KMS-11 (cell line): Measurements from ENCODE around the gene CRYL1.

Experiments used
- H2AFZ ChIP-seq: fragments of 200-600 bp; sonication (generic); 2 replicates; pipeline ENCODE4 v1.6.1; 2016; ENCODE audit warnings: antibody characterized with exemption, mixed run types, low read depth
- H3K27ac ChIP-seq: fragments of 200-600 bp; sonication (generic); 2 replicates; pipeline ENCODE4 v1.6.1; 2016; ENCODE audit warnings: mild to moderate bottlenecking, mixed run types
- H3K27me3 ChIP-seq: fragments of 200-600 bp; sonication (generic); 2 replicates; pipeline ENCODE4 v1.6.1; 2017; ENCODE audit warnings: mild to moderate bottlenecking, low read depth, mixed run types, moderate library complexity; ENCODE audit not compliant: insufficient read depth
- H3K36me3 ChIP-seq: fragments of 200-600 bp; sonication (generic); 2 replicates; pipeline ENCODE4 v1.6.1; 2017; ENCODE audit warnings: mild to moderate bottlenecking, mixed run types; ENCODE audit not compliant: insufficient read depth
- H3K4me1 ChIP-seq: fragments of 200-600 bp; sonication (generic); 2 replicates; pipeline ENCODE4 v1.6.1; 2016; ENCODE audit warnings: mild to moderate bottlenecking, low read depth, mixed run types; ENCODE audit not compliant: poor library complexity, severe bottlenecking
- H3K4me2 ChIP-seq: fragments of 200-600 bp; sonication (generic); 2 replicates; pipeline ENCODE4 v1.7.0; 2016; ENCODE audit warnings: mild to moderate bottlenecking, mixed run types
- H3K4me3 ChIP-seq: fragments of 200-600 bp; sonication (generic); IDR thresholded peaks from 2 replicates; pipeline ENCODE4 v1.6.1; 2017; ENCODE audit warnings: low read depth, low read length, mixed read lengths; ENCODE audit not compliant: insufficient read depth
- H3K79me2 ChIP-seq: fragments of 200-600 bp; sonication (generic); 2 replicates; pipeline ENCODE4 v1.6.1; 2016; ENCODE audit warnings: low read depth, mixed run types; ENCODE audit not compliant: insufficient read depth
- H3K9ac ChIP-seq: fragments of 200-600 bp; sonication (generic); 2 replicates; pipeline ENCODE4 v1.6.1; 2016; ENCODE audit warnings: mild to moderate bottlenecking, mixed run types
- H4K20me1 ChIP-seq: fragments of 200-600 bp; sonication (generic); 2 replicates; pipeline ENCODE4 v1.6.1; 2016; ENCODE audit warnings: mild to moderate bottlenecking, mixed run types; ENCODE audit not compliant: insufficient read depth
- TF ChIP-seq, protein P1 (sequence below): fragments of 200-600 bp; sonication (generic); conservative IDR thresholded peaks from 2 replicates; pipeline ENCODE4 v1.6.1; 2017; ENCODE audit warnings: low read depth, mild to moderate bottlenecking, antibody characterized with exemption, low read length, moderate library complexity, mixed read lengths

The CRYL1 gene

DNA sequence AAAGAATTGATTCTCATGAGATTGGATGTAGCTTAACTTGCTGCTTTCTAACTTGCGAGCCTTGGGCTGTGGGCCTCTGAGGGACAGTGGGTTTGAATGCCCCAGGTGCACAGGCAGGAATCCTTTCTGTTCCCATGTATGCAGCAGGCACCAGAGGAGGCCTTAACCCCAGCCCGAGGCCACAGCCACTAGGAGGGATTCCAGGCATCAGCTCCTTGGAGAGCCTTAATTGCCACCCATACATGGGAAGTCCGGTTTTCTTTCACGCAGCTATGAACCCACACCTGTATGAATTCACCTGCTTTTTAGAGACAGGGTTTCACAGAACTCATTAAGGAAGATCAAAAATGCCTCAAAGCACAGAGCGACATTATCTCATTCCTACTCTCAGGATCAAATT, 117.9 kb downstream of the CRYL1 start:
- no peak overlapping the region for H3K4me3 ChIP-seq
- H3K4me1 ChIP-seq: peaks cover 24% of the 10 kb centered on the region
- H3K27ac ChIP-seq: no peak overlapping the region
- no peaks in the 10 kb centered on the region for H3K79me2 ChIP-seq
- H3K4me2 ChIP-seq: no peak overlapping the region
- TF ChIP-seq, protein P1, sequence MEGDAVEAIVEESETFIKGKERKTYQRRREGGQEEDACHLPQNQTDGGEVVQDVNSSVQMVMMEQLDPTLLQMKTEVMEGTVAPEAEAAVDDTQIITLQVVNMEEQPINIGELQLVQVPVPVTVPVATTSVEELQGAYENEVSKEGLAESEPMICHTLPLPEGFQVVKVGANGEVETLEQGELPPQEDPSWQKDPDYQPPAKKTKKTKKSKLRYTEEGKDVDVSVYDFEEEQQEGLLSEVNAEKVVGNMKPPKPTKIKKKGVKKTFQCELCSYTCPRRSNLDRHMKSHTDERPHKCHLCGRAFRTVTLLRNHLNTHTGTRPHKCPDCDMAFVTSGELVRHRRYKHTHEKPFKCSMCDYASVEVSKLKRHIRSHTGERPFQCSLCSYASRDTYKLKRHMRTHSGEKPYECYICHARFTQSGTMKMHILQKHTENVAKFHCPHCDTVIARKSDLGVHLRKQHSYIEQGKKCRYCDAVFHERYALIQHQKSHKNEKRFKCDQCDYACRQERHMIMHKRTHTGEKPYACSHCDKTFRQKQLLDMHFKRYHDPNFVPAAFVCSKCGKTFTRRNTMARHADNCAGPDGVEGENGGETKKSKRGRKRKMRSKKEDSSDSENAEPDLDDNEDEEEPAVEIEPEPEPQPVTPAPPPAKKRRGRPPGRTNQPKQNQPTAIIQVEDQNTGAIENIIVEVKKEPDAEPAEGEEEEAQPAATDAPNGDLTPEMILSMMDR: no peak
- H4K20me1 ChIP-seq: no peaks in the 10 kb centered on the region
- no peak overlapping the region for H2AFZ ChIP-seq
- H3K27me3 ChIP-seq: no peaks in the 10 kb centered on the region
- H3K36me3 ChIP-seq: no peaks in the 10 kb centered on the region
- H3K9ac ChIP-seq: no peak overlapping the region

DNA sequence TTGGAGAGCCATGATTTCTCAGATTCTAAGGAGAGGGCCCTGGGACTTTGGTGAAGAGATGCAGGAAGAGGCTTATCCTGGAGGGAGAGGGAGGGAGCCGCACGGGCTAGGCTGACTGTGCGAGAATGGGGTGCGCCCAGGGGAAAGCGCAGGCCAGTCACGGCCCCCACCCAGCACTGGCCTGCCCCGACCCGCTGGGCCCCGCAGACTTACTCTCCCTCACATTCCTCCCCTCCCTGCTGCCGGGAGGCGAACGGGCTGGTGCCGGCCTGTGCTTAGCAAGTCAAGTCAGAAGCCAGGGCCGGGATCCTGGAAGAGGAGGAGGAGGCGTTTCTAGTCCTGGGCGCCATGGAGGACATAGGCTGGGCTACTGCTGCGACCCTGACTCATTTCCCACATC, 120.0 kb downstream of the CRYL1 start:
- no peak overlapping the region for H3K9ac ChIP-seq
- no peaks in the 10 kb centered on the region for H3K36me3 ChIP-seq
- TF ChIP-seq, protein P1: no peak

DNA sequence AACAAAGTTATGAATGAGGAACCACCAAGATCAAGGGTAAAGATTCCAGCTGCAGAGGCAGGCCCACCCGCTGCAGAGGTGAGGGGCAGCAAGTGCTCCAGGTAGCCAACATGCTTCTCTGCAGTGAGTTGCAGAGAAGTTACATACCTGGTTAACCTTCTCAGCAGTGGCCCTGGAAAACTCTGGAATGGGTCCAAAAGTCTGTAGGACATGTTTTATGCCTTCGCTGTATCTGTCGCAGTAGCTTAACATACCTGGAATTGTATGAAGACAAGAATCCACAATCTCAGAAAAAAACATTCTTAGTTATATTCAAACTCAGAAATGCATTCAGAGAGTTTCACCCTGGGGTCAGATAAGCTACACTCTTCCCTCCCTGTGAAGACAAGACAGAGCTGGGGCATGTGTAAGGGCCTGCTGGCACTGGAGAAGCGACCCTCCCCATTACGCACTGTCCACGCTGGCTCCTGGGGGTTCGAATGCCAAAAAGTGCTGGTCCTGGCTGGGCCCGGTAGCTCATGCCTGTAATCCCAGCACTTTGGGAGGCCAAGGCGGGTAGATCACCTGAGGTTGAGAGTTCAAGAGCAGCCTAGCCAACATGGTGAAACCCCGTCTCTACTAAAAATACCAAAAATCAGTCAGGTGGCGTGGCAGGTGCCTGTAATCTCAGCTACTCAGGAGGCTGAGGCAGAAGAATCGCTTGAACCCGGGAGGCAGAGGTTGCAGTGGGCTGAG, 121.0 kb downstream of the CRYL1 start:
- H3K79me2 ChIP-seq: no peaks in the 10 kb centered on the region
- no peaks in the 10 kb centered on the region for H3K27me3 ChIP-seq
- TF ChIP-seq, protein P1: no peak
- H3K4me3 ChIP-seq: no peak overlapping the region
- no peak overlapping the region for H3K4me2 ChIP-seq
- no peaks in the 10 kb centered on the region for H4K20me1 ChIP-seq
- no peak overlapping the region for H3K9ac ChIP-seq
- no peaks in the 10 kb centered on the region for H3K36me3 ChIP-seq
- H2AFZ ChIP-seq: no peak overlapping the region
- H3K4me1 ChIP-seq: no peaks in the 10 kb centered on the region
- H3K27ac ChIP-seq: no peak overlapping the region

More for the DNA sequence above, 120.0 kb downstream of the CRYL1 start:
- no peak overlapping the region for H3K4me2 ChIP-seq
- no peak overlapping the region for H3K4me3 ChIP-seq
- H2AFZ ChIP-seq: no peak overlapping the region
- H3K4me1 ChIP-seq: peaks cover 3% of the 10 kb centered on the region
- H3K27me3 ChIP-seq: no peaks in the 10 kb centered on the region
- no peak overlapping the region for H3K27ac ChIP-seq
- H4K20me1 ChIP-seq: no peaks in the 10 kb centered on the region
- no peaks in the 10 kb centered on the region for H3K79me2 ChIP-seq

DNA sequence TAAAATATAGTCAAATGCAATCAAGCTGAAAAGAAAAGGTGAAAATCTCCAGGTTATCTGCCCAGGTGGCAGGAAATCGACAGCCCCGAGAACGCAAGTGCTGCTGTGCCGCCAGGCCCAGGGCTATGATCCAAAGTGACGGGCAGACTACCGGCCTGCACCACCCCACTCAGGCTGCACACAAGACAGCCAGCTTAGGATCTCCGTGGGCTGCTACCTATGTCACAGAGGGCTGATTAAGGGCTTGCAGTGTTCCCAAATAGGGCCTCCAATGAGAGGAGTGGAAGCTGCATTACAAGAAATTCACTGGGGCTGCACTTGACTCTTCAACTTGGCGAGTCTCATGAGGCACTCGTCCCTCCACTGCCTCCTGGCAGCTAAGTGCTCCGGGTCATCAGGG, 121.8 kb downstream of the CRYL1 start:
- Histone ChIP-seq H3K4me2 (no peak overlapping the region), H2AFZ (no peak overlapping the region), H3K4me3 (no peak overlapping the region), H4K20me1 (no peaks in the 10 kb centered on the region), H3K27ac (no peak overlapping the region), H3K9ac (no peak overlapping the region), H3K4me1 (no peaks in the 10 kb centered on the region), H3K27me3 (no peaks in the 10 kb centered on the region), H3K79me2 (no peaks in the 10 kb centered on the region), H3K36me3 (no peaks in the 10 kb centered on the region)
- TF ChIP-seq, protein P1: no peak
